GM21515 (cell line): ENCODE measurements around the gene C19orf81.

Experiments
- ATAC-seq: cut with Tn5 transposase; IDR thresholded peaks from one replicate; pipeline ENCODE4 v1.9.1; 2021; ENCODE audit not compliant: unreplicated experiment

Gene C19orf81

GRCh38 chr19:50658441-50659317, 9.4 kb downstream of the C19orf81 start:
- ATAC-seq = no peak

GRCh38 chr19:50659318-50660087, 10.3 kb downstream of the C19orf81 start:
- no peak for ATAC-seq

- no peak for ATAC-seq
Measured at GRCh38 chr19:50660088-50660366, 10.8 kb downstream of the C19orf81 start.

- ATAC-seq = no peak
Measured at GRCh38 chr19:50661023-50661422, 11.8 kb downstream of the C19orf81 start.

GRCh38 chr19:50661766-50662650, 12.8 kb downstream of the C19orf81 start:
- ATAC-seq = no peak

GRCh38 chr19:50662651-50663481, 13.6 kb downstream of the C19orf81 start:
- ATAC-seq = no peak

GRCh38 chr19:50663482-50663790, 14.2 kb downstream of the C19orf81 start:
- ATAC-seq = no peak

- ATAC-seq = no peak
Measured at GRCh38 chr19:50664204-50664603, 15.0 kb downstream of the C19orf81 start.

GRCh38 chr19:50666346-50667176, 17.3 kb downstream of the C19orf81 start:
- no peak for ATAC-seq

- ATAC-seq = no peak
Measured at GRCh38 chr19:50667177-50667758, 18.0 kb downstream of the C19orf81 start.

- no peak for ATAC-seq
Measured at GRCh38 chr19:50667759-50668231, 18.6 kb downstream of the C19orf81 start.

GRCh38 chr19:50668416-50668815, 19.2 kb downstream of the C19orf81 start:
- no peak for ATAC-seq

- ATAC-seq = no peak
Measured at GRCh38 chr19:50668879-50669278, 19.6 kb downstream of the C19orf81 start.

GRCh38 chr19:50669302-50670101, 20.3 kb downstream of the C19orf81 start:
- no peak for ATAC-seq

GRCh38 chr19:50670102-50670380, 20.8 kb downstream of the C19orf81 start:
- no peak for ATAC-seq

- ATAC-seq = no peak
Measured at GRCh38 chr19:50673118-50673517, 23.9 kb downstream of the C19orf81 start.

GRCh38 chr19:50676625-50677197, 27.5 kb downstream of the C19orf81 start:
- ATAC-seq = no peak

GRCh38 chr19:50677636-50678035, 28.4 kb downstream of the C19orf81 start:
- ATAC-seq = no peak
